ENCODE measurements around the gene SMARCD1.

Gene SMARCD1

GRCh38 chr12:50057000-50057841 lies 27.9 kb upstream of the SMARCD1 start, which contains the start of gene ASIC1:
ASIC1 (plus strand) TSS chr12:50057596; CDS start chr12:50058767, 1,171 bp downstream.
- FAIRE-seq, result no peak
- DNase-seq (ENCODE audit: insufficient read length, low spot score), result peak; percentile 58

GRCh38 chr12:50057896-50058670 lies 27.1 kb upstream of the SMARCD1 start:
- DNase-seq (ENCODE audit: insufficient read length, low spot score) (no peak), FAIRE-seq (no peak)

GRCh38 chr12:50058743-50059312 lies 26.3 kb upstream of the SMARCD1 start:
- DNase-seq (ENCODE audit: insufficient read length, low spot score) (no peak), FAIRE-seq (no peak)

- no peak for FAIRE-seq
- no peak for DNase-seq (ENCODE audit: insufficient read length, low spot score)
Observed at GRCh38 chr12:50059440-50060119, 25.6 kb upstream of the SMARCD1 start.

- no peak for FAIRE-seq
- DNase-seq (ENCODE audit: insufficient read length, low spot score), result no peak
Observed at GRCh38 chr12:50060120-50060468, 25.0 kb upstream of the SMARCD1 start.

- FAIRE-seq (no peak), DNase-seq (ENCODE audit: insufficient read length, low spot score) (no peak)
Observed at GRCh38 chr12:50061171-50061570, 24.0 kb upstream of the SMARCD1 start.

- FAIRE-seq (no peak), DNase-seq (ENCODE audit: insufficient read length, low spot score) (no peak)
Observed at GRCh38 chr12:50061946-50062686, 23.0 kb upstream of the SMARCD1 start.

GRCh38 chr12:50062728-50063460 lies 22.2 kb upstream of the SMARCD1 start:
- no peak for FAIRE-seq
- DNase-seq (ENCODE audit: insufficient read length, low spot score), result no peak

- FAIRE-seq, result no peak
- no peak for DNase-seq (ENCODE audit: insufficient read length, low spot score)
Observed at GRCh38 chr12:50065726-50066310, 19.3 kb upstream of the SMARCD1 start.

GRCh38 chr12:50066402-50066801 lies 18.7 kb upstream of the SMARCD1 start:
- no peak for DNase-seq (ENCODE audit: insufficient read length, low spot score)

GRCh38 chr12:50069069-50069468 lies 16.1 kb upstream of the SMARCD1 start:
- FAIRE-seq, result no peak
- DNase-seq (ENCODE audit: insufficient read length, low spot score), result no peak

More at GRCh38 chr12:50066402-50066801, 18.7 kb upstream of the SMARCD1 start:
- FAIRE-seq, result no peak

- DNase-seq (ENCODE audit: insufficient read length, low spot score), result no peak
- no peak for FAIRE-seq
Observed at GRCh38 chr12:50069539-50069938, 15.6 kb upstream of the SMARCD1 start.

GRCh38 chr12:50070314-50071060 lies 14.7 kb upstream of the SMARCD1 start:
- peak; percentile 57 for DNase-seq (ENCODE audit: insufficient read length, low spot score)
- peak; percentile 83 for FAIRE-seq

GRCh38 chr12:50072198-50072907 lies 12.8 kb upstream of the SMARCD1 start:
- no peak for DNase-seq (ENCODE audit: insufficient read length, low spot score)
- no peak for FAIRE-seq

GRCh38 chr12:50073206-50073605 lies 11.9 kb upstream of the SMARCD1 start:
- no peak for DNase-seq (ENCODE audit: insufficient read length, low spot score)
- no peak for FAIRE-seq

- no peak for FAIRE-seq
- DNase-seq (ENCODE audit: insufficient read length, low spot score), result no peak
Observed at GRCh38 chr12:50073712-50074111, 11.4 kb upstream of the SMARCD1 start.

GRCh38 chr12:50074936-50075807 lies 10.0 kb upstream of the SMARCD1 start:
- DNase-seq (ENCODE audit: insufficient read length, low spot score) (peak; percentile 84), FAIRE-seq (peak; percentile 94)

All from GM19239 (cell line).